Activated T-helper 1 cell treated with Interleukin-2 at 50 U/mL for 16 hours (primary cell): ENCODE measurements around the gene CELSR3.

Experiments
- DNase-seq: peaks from one replicate; pipeline ENCODE4 v3.0.0-alpha.2; 2020; ENCODE audit warnings: low read depth

The CELSR3 gene

GRCh38 chr3:48599509-48600285 lies 63.0 kb downstream of the CELSR3 start:
- no peak for DNase-seq

GRCh38 chr3:48599077-48599501 lies 63.6 kb downstream of the CELSR3 start:
- no peak for DNase-seq

- no peak for DNase-seq
Measured at GRCh38 chr3:48598323-48599076, 64.2 kb downstream of the CELSR3 start.

GRCh38 chr3:48597408-48597800 lies 65.3 kb downstream of the CELSR3 start:
- DNase-seq = no peak

- DNase-seq = no peak
Measured at GRCh38 chr3:48596676-48597407, 65.8 kb downstream of the CELSR3 start.

GRCh38 chr3:48596157-48596556 lies 66.5 kb downstream of the CELSR3 start:
- no peak for DNase-seq

- DNase-seq = no peak
Measured at GRCh38 chr3:48595526-48596121, 67.1 kb downstream of the CELSR3 start.

GRCh38 chr3:48595075-48595525 lies 67.6 kb downstream of the CELSR3 start, which contains the start of gene COL7A1:
Gene COL7A1, minus strand, starts transcription at chr3:48595329. Its CDS starts 170 bp downstream, at chr3:48595159.
- DNase-seq = no peak

GRCh38 chr3:48594417-48595049 lies 68.2 kb downstream of the CELSR3 start:
- no peak for DNase-seq

GRCh38 chr3:48593337-48593736 lies 69.3 kb downstream of the CELSR3 start:
- DNase-seq = no peak

GRCh38 chr3:48592519-48593087 lies 70.1 kb downstream of the CELSR3 start:
- DNase-seq = no peak

GRCh38 chr3:48591886-48592518 lies 70.7 kb downstream of the CELSR3 start:
- DNase-seq = no peak

GRCh38 chr3:48591436-48591835 lies 71.2 kb downstream of the CELSR3 start:
- DNase-seq = no peak

- DNase-seq = no peak
Measured at GRCh38 chr3:48588230-48588629, 74.5 kb downstream of the CELSR3 start.

- DNase-seq = no peak
Measured at GRCh38 chr3:48587686-48588085, 75.0 kb downstream of the CELSR3 start.
